ENCODE data around the gene TUT7. TPM values are rescaled to one million over a fixed set of nuclear protein-coding genes. Genes with fewer than 3 reads are reported as not detected.
"Not testable (repeated sequence)": the region's sequence is repeated elsewhere in the genome, so short reads cannot be mapped to it uniquely, and the experiment has no call there.

The TUT7 gene
- total RNA-seq, 2 donors from 2014 or later, result 30.8 to 35.3 TPM

GRCh38 chr9:86321373-86321772 is 32.8 kb downstream of the TUT7 start:
- no peak for ATAC-seq
- intact Hi-C loops (cut with DNase I, micrococcal nuclease), result no loop called here
- DNase-seq, result no peak

GRCh38 chr9:86318187-86318586 is 36.0 kb downstream of the TUT7 start:
- no peak for DNase-seq
- intact Hi-C loops (cut with DNase I, micrococcal nuclease), result no loop called here
- ATAC-seq, result no peak

- ATAC-seq, result no peak
- intact Hi-C loops (cut with DNase I, micrococcal nuclease), result no loop called here
- no peak for DNase-seq
Measured at GRCh38 chr9:86315078-86315477, 39.1 kb downstream of the TUT7 start.

GRCh38 chr9:86312959-86313358 is 41.3 kb downstream of the TUT7 start:
- ATAC-seq; intact Hi-C loops (cut with DNase I, micrococcal nuclease): not testable (repeated sequence)

GRCh38 chr9:86308687-86309086 is 45.5 kb downstream of the TUT7 start:
- no peak for ATAC-seq
- intact Hi-C loops (cut with DNase I, micrococcal nuclease), result no loop called here
- DNase-seq, result no peak

More at GRCh38 chr9:86312959-86313358, 41.3 kb downstream of the TUT7 start:
- DNase-seq, result not testable (repeated sequence)

- DNase-seq, result no peak
- intact Hi-C loops (cut with DNase I, micrococcal nuclease), result no loop called here
- ATAC-seq, result peak; percentile 44
Measured at GRCh38 chr9:86304236-86304730, 49.9 kb downstream of the TUT7 start.

GRCh38 chr9:86303316-86303975 is 50.8 kb downstream of the TUT7 start:
- intact Hi-C loops (cut with DNase I, micrococcal nuclease), result no loop called here

GRCh38 chr9:86301686-86302085 is 52.5 kb downstream of the TUT7 start:
- ATAC-seq (no peak), DNase-seq (no peak)
- intact Hi-C loops (cut with DNase I, micrococcal nuclease), result no loop called here

More at GRCh38 chr9:86303316-86303975, 50.8 kb downstream of the TUT7 start:
- DNase-seq (no peak), ATAC-seq (peak; percentile 40)

GRCh38 chr9:86300701-86301100 is 53.5 kb downstream of the TUT7 start:
- intact Hi-C loops (cut with DNase I, micrococcal nuclease), result no loop called here
- ATAC-seq (no peak), DNase-seq (no peak)

GRCh38 chr9:86298873-86299272 is 55.3 kb downstream of the TUT7 start:
- DNase-seq, result no peak
- no peak for ATAC-seq
- intact Hi-C loops (cut with DNase I, micrococcal nuclease), result no loop called here

- DNase-seq; intact Hi-C loops (cut with DNase I, micrococcal nuclease); ATAC-seq: not testable (repeated sequence)
Measured at GRCh38 chr9:86290341-86290740, 63.9 kb downstream of the TUT7 start.

- intact Hi-C loops (cut with DNase I, micrococcal nuclease), result no loop called here
- no peak for ATAC-seq
- no peak for DNase-seq
Measured at GRCh38 chr9:86288499-86289198, 65.6 kb downstream of the TUT7 start.

GRCh38 chr9:86287013-86287412 is 67.2 kb downstream of the TUT7 start:
- intact Hi-C loops (cut with DNase I, micrococcal nuclease), result no loop called here
- ATAC-seq, result no peak
- DNase-seq, result no peak

- ATAC-seq (no peak), DNase-seq (no peak)
- intact Hi-C loops (cut with DNase I, micrococcal nuclease), result no loop called here
Measured at GRCh38 chr9:86286278-86286677, 67.9 kb downstream of the TUT7 start.

GRCh38 chr9:86285261-86285660 is 68.9 kb downstream of the TUT7 start:
- ATAC-seq (no peak), DNase-seq (no peak)
- intact Hi-C loops (cut with DNase I, micrococcal nuclease), result no loop called here

GRCh38 chr9:86282979-86283535 is 71.2 kb downstream of the TUT7 start:
- DNase-seq, result no peak
- peak; percentile 22 for ATAC-seq
- intact Hi-C loops (cut with DNase I, micrococcal nuclease), result no loop called here

GRCh38 chr9:86282077-86282978 is 71.9 kb downstream of the TUT7 start, which contains the start of gene ISCA1:
TSS of gene ISCA1 (minus strand) at chr9:86282538. CDS start at chr9:86282458, 80 bp downstream.
- ATAC-seq (peak; percentile 94), DNase-seq (peak; percentile 96 to 100)
- intact Hi-C loops (cut with DNase I, micrococcal nuclease), result no loop called here

GRCh38 chr9:86281593-86282076 is 72.6 kb downstream of the TUT7 start:
- intact Hi-C loops (cut with DNase I, micrococcal nuclease), result no loop called here
- DNase-seq (no peak), ATAC-seq (peak; percentile 45)

GRCh38 chr9:86280580-86280979 is 73.6 kb downstream of the TUT7 start:
- DNase-seq (no peak), ATAC-seq (no peak)
- intact Hi-C loops (cut with DNase I, micrococcal nuclease), result no loop called here

Measured in left colon (tissue), 2 donors.